Stimulated activated CD4-positive, alpha-beta T cell treated with anti-CD3 and anti-CD28 coated beads, TNF-alpha, amount 100 ng/mL, for 4 hours (primary cell): ENCODE data around the gene RETREG1.
"Not testable (repeated sequence)": the region's sequence is repeated elsewhere in the genome, so short reads cannot be mapped to it uniquely, and the experiment has no call there.

Source experiments
- DNase-seq, 3 experiments: peaks; one replicate each; pipeline ENCODE4 v3.0.0-alpha.2; 2020; ENCODE audit warnings: low read depth in 3 of 3

Gene RETREG1

GRCh38 chr5:16456103-16456832 lies 160.5 kb downstream of the RETREG1 start:
- DNase-seq: peak in 1 of 3 experiments; percentile 9

- no peak for DNase-seq
Observed at GRCh38 chr5:16455668-16456067, 161.1 kb downstream of the RETREG1 start.

GRCh38 chr5:16454686-16455085 lies 162.1 kb downstream of the RETREG1 start:
- no peak for DNase-seq

GRCh38 chr5:16453609-16454008 lies 163.2 kb downstream of the RETREG1 start:
- DNase-seq: no peak

GRCh38 chr5:16450163-16450562 lies 166.6 kb downstream of the RETREG1 start:
- no peak for DNase-seq

- no peak for DNase-seq
Observed at GRCh38 chr5:16446993-16447392, 169.8 kb downstream of the RETREG1 start.

GRCh38 chr5:16437977-16438376 lies 178.8 kb downstream of the RETREG1 start:
- DNase-seq: no peak

- DNase-seq: not testable (repeated sequence)
Observed at GRCh38 chr5:16436065-16436682, 180.6 kb downstream of the RETREG1 start.

- DNase-seq: no peak
Observed at GRCh38 chr5:16431490-16431889, 185.3 kb downstream of the RETREG1 start.

GRCh38 chr5:16430349-16431089 lies 186.3 kb downstream of the RETREG1 start:
- no peak for DNase-seq

GRCh38 chr5:16428359-16428758 lies 188.4 kb downstream of the RETREG1 start:
- no peak for DNase-seq

GRCh38 chr5:16427587-16427986 lies 189.2 kb downstream of the RETREG1 start:
- no peak for DNase-seq
